ENCODE measurements around the gene SLC25A11.

Gene SLC25A11

DNA sequence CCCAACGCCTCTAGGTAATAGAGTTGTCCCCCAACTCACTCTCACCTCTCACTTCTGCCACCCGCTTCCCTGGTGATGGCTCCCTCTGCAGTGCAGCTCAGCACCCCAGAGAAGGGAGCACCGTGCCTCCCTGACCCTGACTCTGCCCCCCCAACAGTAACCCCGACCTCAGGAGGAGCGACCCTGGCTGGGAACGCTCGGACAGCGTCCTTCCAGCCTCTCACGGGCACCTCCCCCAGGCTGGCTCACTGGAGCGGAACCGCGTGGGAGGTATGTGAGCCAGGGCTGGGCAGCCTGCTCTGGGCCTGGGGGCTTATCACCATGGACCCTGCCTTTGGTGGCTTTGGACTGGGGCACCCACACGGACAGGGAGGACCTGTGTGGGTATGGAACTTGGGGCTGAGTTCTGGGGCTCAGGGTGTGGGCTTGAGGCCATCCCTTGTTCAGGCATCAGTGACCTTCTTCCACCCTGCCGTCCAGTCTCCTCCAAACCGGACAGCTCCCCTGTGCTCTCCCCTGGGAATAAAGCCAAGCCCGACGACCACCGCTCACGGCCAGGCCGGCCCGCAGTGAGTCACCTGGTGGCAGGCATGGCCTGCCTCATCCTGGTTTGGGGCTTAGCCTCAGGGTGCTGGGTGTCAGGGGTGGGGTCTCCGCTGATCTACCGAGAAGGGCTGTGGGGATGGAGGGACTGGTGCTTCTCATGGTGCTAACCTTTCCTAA, 47.2 kb downstream of the SLC25A11 start:
- no peak for FAIRE-seq

DNA sequence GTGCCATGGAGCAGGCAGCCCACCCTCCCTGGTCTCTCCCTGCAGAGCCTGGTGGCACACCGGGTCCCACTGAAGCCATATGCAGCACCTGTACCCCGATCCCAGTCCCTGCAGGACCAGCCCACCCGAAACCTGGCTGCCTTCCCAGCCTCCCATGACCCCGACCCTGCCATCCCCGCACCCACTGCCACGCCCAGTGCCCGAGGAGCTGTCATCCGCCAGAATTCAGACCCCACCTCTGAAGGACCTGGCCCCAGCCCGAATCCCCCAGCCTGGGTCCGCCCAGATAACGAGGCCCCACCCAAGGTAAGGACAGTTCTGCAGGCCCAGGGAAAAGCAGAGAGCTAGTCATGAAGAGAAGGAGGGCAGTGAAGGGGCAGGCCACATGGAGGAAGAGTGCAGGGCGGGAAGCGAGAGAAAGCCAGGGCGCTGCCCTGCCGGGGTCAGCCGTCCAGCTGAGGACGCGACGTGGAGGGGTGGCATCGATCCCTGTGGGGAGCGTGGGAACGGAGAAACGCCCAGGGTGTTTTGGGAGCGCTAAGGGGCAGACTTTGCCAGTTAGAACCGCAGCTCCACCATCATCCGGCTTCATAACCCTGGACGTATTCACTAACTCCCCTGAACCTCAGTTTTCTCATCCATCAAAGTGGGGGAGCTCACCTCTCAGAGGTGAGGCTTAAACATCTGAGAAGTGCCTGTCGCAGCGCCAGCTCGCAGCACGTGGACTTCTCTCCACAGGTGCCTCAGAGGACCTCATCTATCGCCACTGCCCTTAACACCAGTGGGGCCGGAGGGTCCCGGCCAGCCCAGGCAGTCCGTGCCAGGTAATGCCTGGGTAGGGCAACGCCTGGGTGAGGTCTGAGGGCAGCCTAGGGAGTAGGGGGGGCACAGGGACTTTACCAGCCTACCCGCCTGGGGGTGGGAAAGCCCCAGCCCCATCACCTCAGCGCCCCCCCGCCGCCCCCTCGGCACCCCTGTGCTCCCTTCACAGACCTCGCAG, 48.1 kb downstream of the SLC25A11 start:
- no peak for FAIRE-seq

DNA sequence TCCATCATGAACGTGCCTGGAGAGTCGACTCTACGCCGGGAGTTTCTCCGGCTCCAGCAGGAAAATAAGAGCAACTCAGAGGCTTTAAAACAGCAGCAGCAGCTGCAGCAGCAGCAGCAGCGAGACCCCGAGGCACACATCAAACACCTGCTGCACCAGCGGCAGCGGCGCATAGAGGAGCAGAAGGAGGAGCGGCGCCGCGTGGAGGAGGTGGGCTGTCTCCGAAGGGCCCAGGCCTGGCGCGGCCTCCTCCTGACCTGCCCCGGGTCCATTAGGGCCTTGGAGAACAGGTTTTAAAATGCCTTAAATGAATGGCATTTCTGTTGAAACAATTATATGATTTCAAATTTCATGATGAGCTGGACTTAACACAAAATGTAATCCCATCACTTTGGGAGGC, 52.3 kb downstream of the SLC25A11 start:
- FAIRE-seq = no peak

Data from islet of Langerhans (tissue), 1 donor.